Frontal cortex (tissue), 4 donors: Measurements from ENCODE around the gene LRRC10. TPM values are rescaled to one million over a fixed set of nuclear protein-coding genes. Genes with fewer than 3 reads are reported as not detected.
A peak's percentile ranks its signal among the peaks of the same experiment; 100 is the strongest.

Experiments
- DNase-seq, 2 donors: peaks; one replicate each; pipeline ENCODE4 v3.0.0; 2012; ENCODE audit warnings: low spot score in 2 of 2
- FAIRE-seq: peaks from 2 replicates; lab custom pipeline; 2012; peaks lifted over from hg19 to GRCh38; lab: Jason Lieb, UNC
- total RNA-seq: library from RNA; depleted of rRNA; stranded (reverse); fragments of >200 nt; gene quantifications from one replicate; pipeline ENCODE4 v1.2.3, GENCODE V29; 2014
- donor health status: control.
- donor health status: control.
- donor health status: control.

LRRC10 gene, protein sequence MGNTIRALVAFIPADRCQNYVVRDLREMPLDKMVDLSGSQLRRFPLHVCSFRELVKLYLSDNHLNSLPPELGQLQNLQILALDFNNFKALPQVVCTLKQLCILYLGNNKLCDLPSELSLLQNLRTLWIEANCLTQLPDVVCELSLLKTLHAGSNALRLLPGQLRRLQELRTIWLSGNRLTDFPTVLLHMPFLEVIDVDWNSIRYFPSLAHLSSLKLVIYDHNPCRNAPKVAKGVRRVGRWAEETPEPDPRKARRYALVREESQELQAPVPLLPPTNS
- not detected for total RNA-seq

DNA sequence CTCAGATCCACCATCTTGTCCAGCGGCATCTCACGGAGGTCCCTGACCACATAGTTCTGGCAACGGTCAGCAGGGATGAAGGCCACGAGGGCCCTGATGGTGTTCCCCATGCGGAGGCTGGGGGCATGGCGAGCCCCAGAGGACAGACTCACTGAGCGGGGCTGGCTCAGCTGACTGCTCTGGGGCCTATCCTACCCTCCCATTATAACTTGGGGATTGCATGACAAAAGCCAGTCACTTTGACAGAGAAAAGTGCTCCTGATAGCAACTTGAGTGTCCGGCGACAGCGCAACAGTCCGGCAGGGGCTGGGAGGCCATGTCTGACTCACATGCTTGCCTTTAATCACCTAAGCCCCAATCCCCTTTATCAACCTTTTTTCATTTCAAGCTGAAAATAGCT is at the start of gene LRRC10:
Gene LRRC10 (minus strand): TSS at position 179 of the 400 bp plus-strand sequence. CDS start 69 bp downstream, at position 110.
- no peak for DNase-seq
- FAIRE-seq: no peak

DNA sequence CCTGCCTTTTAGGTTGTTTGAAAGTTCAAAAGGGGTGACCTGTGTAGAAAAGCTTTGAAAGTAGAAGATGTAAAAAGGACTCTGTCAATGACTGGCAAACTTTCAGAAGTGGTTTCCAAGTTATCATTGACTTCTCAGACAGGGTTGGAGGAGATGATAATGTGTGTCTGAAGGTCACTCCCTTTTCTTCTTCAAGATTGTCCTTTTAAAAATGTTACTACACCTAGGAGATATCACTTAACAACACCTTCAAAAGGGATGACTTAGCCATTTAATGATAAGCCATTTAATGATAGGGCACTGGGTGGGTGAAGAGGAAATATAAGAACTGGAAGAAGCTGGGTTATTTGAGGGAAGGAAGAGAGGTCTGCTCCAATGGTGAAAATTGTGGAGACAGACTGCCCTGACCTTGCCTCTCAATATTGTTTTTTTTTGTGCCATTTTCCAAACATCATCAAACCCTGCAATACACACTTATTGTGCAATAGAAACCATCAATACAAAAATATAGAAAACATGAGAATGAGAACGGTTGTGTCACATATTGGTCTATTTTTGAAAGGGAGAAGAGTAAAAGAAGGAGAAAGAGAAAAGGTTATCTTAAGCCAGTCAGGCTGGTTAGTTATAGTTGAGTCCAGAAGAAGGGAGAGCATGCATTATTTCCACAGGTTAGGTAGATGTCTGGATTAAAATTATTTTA is 49.6 kb upstream of the LRRC10 start:
- no peak for DNase-seq
- FAIRE-seq: no peak

DNA sequence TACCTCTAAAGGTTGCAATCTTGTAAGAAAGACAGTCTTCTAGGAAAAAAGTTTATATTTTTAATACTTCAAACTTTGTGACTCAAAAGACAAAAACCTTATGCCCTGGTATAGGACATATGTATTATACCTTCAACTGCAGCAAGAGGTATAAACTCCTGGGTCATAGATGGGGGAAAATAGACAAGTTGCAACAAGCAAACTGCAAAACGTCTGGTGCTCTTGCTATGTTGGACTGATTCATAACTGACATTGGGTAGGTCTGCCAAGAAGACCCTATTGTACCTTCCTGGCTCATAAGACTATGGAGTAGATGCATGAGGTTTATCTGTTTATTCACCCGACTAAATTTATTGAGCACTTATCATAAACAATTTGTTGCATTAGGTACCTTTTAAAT is 47.5 kb upstream of the LRRC10 start:
- FAIRE-seq (no peak), DNase-seq (no peak)

DNA sequence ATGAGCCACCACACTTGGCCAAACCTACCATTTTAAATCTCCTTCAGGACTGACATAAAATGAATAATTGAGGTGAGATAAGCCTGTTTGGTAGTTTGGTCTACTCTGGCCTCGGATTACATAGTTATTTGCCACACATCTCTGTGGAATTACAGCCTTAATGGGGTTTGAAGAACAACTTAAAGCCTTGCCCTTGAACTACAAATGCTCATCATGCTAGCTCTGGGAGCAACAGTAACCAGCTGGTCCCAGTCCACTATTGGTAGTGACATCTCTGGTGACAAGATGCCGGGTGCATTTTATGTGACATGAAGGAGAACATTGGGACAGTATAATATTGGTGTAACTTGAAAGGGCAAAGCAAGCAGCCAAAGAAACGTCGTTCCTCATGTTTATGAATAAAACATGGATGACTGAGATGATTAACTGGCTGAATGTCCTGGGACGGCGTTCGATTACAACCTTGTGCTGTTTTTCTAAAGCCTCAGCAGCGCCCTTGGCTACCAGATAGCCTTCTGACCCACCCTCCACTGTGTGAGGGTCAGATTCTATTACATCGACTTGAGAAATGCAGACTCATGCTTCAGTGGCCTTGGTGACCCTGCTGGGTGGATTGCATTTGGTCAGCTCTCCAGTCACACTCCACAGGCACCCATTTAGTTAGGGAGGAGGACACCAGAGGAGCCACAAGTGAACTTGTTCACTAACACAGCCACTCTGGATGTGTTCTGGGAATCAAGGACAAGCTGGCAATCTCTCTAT is 46.9 kb upstream of the LRRC10 start:
- no peak for FAIRE-seq
- no peak for DNase-seq

DNA sequence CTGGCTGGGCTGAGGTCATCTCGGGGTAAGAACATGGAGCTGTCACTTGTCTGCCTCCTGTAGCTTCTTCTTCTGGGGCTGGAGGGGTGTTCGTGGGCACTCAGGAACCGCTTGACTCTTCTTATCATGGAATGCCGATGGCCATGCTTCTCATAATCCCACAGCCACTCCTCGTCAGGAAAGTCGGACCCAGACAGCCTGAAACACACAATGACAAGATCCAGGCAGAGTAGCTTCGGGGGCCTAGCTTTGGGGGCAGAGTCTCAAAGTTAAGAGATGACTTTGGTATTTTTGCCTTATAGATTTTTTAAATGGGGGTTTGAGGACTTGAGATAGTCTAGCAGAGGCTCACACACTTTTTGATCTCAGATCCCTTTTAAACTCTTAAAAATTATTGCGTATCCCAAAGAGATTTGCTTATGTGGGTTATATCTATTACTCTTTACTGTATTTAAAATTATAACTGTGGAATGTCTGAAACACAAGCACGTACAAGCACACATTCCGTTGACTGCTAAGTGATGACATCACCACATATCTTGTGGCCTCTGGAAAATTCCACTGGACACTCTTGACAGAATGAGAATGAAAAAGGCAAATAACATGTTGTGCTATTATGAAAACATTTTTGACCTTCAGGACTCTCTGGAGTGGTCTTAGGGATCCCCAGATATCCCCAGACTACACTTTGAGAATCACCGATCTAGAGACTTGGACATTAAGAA is 45.1 kb upstream of the LRRC10 start:
- FAIRE-seq: no peak
- no peak for DNase-seq

DNA sequence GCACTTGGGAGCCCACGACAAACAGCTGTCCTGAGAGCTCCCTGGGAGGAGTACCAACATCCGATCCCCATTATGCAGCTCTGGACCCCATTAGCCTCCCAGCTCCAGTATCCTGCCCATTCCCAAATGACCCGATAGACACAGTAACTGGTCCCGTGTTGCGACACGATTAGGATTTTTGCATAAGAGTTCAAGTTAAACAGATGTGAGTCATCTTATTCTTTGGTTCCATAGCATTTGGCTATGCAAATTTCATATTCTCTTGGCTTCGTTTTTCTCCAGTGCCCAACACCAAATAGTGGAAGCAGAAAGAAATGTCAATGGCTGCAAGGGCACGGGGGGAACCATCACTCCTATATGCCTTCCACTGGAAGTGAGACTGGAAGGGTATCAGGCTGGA is 43.0 kb upstream of the LRRC10 start:
- DNase-seq (no peak), FAIRE-seq (no peak)

DNA sequence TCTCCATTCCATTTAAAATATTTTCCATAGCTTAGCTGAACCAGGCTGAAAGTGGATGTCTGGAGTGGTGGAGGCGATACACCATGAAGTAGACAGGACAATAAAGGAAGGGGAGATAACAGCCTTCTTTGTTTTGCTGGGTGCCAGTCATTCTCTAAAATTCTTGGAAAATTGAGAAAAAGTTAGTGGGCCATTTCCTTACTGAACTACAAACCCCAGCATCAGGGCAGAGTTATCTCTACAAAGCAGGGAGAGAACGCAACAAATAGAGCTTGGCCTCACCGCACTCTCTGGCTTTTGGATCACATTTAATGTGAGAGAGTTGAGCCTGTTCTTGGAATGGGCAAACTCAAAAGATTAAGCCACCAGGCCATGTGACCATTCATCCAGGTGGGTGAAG is 41.2 kb upstream of the LRRC10 start:
- DNase-seq (no peak), FAIRE-seq (no peak)

DNA sequence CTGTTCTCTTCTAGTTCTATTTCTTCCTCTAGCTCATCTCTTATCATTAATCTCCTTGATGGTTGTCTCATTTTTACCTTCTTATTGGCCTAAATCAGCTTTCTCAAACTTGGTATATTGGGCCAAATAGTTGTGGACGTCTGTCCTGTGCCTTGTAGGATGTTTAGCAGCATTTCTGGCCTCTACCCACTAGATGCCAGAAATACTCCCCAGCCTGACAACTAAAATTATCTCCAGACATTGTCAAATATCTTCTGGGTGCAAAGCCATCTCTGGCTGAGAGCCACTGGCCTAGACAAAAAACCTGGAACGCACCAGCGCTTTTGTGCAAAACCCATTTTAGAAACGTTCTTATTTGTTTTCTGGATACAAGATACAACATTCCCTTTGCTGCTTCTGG is 38.8 kb upstream of the LRRC10 start:
- no peak for DNase-seq

DNA sequence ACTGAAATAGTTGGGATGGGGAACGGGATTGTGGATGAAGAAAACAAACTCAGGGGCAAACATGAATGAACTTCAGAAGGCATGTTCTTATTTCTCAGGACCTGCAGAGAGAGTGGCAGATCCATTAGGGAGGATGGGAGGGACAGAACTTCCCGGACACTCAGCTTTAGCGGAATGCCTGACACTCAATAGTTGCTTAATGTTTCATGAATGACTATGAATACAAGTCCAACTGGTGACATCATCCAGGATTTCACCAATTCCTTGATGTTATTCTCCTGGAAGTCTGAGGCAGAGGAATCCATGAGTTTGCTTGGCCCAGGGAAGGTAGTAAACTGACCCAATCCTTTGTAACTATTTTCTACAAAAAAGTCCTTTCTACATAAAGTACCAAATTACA is 37.8 kb upstream of the LRRC10 start:
- no peak for FAIRE-seq
- no peak for DNase-seq

More for the DNA sequence above, 38.8 kb upstream of the LRRC10 start:
- FAIRE-seq: no peak

DNA sequence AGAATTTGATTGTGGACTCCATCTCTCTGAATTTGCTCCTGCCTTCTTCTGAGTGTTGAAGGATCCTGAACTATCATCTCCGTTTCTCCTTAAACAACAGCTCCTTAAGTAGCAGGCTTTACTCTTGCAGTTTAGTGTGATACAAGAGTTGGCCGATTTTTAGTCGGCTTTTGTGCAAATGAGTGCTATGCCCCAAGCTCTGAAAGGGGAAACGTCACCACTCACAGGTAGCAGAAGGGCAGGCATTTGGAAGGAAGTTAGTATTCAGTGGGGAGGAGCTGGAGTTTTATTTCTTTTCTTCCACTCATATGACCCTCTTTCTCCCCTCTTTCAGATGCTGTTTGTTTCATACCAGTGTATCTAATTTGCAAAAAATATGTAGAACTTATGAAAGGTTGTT is 36.5 kb upstream of the LRRC10 start:
- DNase-seq: no peak
- no peak for FAIRE-seq

DNA sequence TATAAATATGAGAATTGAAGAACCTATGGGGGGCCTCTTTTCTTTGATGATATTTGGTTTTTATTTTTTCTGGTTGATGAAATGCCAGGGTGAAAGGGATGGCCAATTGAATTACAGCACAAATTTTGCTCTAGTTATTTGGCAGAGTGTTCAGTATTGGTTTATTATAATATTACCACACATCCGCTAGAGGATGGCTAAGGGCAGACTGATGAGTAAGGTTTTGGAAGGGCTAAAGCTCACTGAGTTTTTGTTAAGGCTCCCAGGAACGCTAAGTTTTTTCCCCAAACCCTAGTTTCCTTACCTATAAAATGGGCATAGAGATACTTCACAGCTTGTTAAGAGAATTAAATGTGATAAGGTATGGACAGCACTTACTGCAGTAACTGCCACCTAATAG is 34.3 kb upstream of the LRRC10 start:
- DNase-seq (no peak), FAIRE-seq (no peak)

DNA sequence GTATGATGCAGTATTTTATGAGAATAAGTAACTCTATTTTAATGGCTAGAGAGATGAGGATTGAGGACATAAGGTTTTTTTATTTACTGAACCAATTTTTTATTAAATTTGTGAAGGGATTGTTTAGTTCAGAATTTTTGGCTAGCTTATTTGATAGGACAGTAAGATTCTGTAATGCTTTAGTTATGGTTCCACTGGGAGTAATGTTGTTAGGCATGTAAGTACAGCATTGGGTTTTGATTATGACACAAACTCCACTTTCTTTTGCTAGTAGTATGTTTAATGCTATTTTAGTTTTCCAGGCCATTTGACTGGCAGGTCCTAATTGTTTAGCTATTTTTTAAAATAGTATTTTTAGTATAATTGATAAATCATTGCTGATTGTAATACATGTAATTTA is 33.8 kb upstream of the LRRC10 start:
- no peak for DNase-seq
- no peak for FAIRE-seq

DNA sequence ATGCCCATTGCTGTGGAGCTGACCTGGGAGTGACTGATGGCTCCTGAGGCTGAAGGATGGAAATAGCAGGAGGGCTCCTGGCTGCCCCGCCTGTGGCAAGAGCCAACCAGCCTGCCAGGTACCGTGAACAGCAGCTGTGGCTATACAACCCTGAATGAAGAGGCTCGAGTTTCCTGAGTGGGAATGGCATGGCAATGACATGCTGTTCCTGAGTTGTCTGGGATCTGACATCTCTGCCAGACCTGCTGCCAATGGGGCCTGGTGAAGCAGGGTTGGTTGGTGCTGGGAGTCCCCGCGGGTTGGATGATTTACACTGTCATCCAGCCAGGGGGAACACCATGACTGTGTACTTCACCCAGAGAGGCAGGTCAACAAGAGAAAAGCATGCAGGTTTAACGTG is 31.8 kb upstream of the LRRC10 start:
- DNase-seq: no peak
- FAIRE-seq: no peak

DNA sequence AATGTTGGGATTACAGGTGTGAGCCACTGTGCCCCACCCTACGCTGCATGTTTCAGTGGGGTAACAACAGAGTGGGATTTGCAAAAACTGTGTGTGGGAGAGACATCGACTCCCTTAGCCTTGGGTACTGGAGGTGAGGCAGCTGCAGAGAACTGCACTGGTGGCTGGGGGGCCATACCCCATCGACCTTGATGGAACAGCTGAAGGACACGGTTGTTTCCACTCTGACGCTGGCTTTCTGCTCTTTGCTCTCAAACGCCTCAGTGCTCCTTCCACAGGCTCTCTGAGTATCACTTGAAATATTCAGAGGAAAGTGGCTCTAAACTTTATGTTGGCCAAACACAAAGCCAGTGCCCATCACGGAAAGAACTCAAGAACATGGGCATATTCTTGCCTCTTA is 30.8 kb upstream of the LRRC10 start:
- FAIRE-seq (no peak), DNase-seq (no peak)

DNA sequence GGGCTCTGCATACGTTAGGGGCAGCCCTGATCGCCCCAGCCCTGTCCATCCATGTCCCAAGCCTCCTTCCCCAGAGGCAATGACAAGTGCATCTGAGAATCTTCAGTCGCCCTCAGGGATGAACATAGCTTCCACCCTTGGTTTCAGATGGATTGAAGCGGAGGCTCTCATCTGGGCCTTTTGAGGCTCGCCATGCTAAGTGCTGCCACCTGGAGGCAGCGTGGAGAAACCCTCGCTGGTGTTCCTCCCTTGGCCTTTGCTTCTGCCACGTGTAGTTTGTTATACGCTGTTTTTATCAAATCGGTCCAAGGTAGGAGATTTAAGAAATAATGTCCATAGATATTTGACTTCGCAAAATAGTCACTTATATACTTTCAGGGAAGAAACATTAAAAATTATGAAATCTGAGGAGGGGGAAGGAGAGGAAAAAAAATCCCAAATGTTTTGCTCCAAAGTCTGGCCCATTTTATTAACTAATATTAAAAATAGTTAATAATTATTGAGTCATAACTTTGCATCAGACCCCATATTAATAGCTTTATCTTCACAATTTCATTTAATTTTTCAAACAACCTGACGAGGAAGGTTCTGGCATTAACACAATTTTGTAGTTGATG is 28.8 kb upstream of the LRRC10 start:
- DNase-seq (peak; percentile 14 to 54), FAIRE-seq (no peak)

DNA sequence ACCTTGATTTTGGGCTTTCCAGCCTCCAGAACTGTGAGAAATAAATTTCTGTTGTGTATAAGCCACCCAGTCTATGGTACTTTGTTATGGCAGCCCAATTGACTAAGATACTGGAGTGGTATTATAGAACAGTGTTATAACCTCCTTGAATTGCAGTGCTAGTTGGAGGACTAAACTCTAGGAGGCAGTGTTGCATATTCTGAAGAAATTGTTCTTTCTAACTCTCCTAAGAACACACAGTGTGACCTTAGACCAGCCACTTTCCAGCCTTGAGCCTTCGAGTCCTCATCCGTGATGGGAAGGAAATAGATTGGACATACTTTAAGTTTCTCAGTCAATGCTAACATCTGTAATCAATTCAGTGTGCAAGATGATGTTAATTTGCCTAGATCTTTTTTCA is 22.4 kb upstream of the LRRC10 start:
- DNase-seq (no peak), FAIRE-seq (no peak)

DNA sequence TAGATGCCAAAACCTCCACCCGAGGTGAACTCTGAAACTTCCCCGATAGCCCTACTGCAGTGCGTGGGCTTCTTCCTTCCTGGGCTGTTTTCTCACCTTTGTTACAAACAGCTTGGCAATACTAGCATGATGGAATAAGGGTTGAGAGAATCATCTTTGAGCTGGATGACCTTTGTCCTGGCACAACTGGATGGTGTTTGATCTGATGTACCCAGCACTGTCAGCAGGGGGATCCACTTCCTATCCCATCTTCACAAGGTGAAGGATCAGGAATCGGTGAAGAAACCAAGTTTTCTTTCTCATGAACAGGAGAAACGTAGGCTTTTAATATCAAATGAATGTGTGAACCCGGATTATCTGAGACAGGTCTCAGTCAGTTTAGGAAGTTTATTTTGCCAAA is 19.5 kb upstream of the LRRC10 start:
- FAIRE-seq (no peak), DNase-seq (no peak)

DNA sequence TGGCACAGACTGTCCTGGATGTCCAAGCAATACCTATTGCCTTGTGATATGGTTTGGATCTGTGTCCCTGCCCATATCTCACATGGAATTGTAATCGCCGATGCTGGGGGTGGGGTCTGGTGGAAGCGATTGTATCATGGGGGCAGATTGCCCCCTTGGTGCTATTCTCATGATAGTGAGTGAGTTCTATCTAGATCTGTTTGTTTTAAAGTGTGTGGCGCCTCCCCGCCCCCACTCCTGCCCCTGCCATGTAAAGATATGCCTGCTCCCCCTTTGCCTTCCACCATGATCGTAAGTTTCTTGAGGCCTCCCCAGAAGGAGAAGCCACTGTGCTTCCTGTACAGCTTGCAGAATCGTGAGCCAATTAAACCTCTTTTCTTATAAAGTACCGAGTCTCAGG is 16.8 kb upstream of the LRRC10 start:
- no peak for FAIRE-seq
- DNase-seq: no peak

DNA sequence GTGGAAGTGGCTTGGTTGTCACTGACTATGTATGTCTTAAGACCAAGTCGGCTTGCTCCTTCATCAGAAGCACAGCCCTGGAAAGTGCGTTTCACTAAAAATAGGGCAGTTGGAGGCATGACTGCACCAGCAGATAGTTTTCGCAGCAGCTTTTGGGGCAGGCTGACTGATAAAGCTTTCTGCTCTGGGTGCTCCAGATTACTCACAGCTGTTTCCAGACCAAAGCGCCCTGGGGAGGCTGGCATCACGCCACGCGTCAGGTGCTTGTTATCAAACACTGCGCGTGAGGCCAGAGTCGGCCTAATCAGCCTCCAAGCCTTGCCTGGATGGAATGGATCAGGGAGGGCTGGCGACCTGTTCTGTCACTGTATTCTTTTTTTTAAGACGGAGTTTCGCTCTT is 13.3 kb upstream of the LRRC10 start:
- FAIRE-seq (no peak), DNase-seq (no peak)

DNA sequence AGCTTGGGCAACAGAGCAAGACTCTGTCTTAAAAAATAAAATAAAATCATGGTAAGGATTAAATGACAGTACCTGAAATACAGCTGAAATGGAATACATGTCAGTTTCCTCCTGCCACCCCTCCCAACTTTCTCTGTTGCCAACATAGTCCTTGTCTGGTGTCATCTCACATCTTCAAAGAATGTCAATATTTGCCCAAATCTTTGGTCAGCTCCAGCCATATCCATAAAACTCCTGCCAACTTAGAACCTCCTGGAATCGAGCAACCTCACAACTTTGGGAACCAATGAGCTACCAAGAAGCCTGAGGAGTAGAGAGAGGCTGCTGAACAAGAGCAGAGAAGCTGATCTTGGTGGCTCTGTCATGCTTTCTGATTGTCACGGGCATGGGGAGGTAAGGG is 10.8 kb upstream of the LRRC10 start:
- DNase-seq (no peak), FAIRE-seq (no peak)
